ENCODE measurements around the gene ZNF746. TPM values are rescaled to one million over a fixed set of nuclear protein-coding genes. Genes with fewer than 3 reads are reported as not detected.
"Not testable (repeated sequence)": the region's sequence is repeated elsewhere in the genome, so short reads cannot be mapped to it uniquely, and the experiment has no call there.

ZNF746 gene
- total RNA-seq, 1 donor from 2014 or later = 20.6 TPM

DNA sequence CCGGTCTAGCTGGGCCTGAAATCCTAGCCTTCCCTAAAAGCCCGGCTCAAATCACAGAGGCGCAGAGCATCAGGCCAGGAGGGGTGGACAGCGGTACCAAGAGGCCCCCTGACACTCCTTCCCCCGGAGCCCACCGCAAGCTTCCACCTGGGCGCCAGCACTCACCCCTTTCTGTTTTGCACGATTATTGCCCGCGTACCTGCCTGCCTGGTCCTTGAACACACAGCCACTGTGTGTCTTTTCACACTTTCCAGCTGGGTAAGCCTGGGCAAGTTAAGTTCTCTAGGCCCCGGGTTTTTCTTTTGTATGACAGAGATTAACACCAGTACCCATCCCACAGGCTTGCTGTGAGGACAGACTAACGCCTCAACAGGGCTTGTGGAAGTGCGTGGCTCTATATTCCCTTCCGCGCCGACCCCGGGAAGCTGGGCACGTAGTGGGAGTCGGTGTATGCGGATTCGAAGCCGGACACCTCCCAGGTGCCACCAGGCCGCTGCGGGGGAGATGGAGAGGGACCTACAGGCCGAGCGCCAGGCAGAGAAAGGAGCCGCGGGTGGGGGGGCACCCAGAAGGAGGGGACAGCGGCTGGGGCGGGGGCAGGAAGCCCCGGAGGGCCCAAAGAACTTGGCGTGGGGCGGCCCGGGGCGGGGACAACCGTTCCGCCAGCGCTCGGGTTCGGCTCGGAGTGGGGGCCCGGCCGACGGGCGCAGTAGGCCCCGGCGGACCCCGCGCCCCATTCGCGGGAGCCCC, 792 bp downstream of the ZNF746 start:
- intact Hi-C loops (cut with DNase I) = no loop called here
- Histone ChIP-seq H3K27ac (peak overlapping the region; percentile 83), H3K36me3 (peaks cover 24% of the 10 kb centered on the region), H3K4me3 (peak overlapping the region; percentile 65), H3K4me1 (peaks cover 26% of the 10 kb centered on the region), H3K27me3 (ENCODE audit: low read depth) (no peaks in the 10 kb centered on the region), H3K9me3 (no peaks in the 10 kb centered on the region)
- TF ChIP-seq, protein P1, sequence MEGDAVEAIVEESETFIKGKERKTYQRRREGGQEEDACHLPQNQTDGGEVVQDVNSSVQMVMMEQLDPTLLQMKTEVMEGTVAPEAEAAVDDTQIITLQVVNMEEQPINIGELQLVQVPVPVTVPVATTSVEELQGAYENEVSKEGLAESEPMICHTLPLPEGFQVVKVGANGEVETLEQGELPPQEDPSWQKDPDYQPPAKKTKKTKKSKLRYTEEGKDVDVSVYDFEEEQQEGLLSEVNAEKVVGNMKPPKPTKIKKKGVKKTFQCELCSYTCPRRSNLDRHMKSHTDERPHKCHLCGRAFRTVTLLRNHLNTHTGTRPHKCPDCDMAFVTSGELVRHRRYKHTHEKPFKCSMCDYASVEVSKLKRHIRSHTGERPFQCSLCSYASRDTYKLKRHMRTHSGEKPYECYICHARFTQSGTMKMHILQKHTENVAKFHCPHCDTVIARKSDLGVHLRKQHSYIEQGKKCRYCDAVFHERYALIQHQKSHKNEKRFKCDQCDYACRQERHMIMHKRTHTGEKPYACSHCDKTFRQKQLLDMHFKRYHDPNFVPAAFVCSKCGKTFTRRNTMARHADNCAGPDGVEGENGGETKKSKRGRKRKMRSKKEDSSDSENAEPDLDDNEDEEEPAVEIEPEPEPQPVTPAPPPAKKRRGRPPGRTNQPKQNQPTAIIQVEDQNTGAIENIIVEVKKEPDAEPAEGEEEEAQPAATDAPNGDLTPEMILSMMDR (IDR thresholded peaks at IDR 0.05) = no peak
- peak; percentile 76 for DNase-seq
- peak; percentile 57 to 63 for ATAC-seq

DNA sequence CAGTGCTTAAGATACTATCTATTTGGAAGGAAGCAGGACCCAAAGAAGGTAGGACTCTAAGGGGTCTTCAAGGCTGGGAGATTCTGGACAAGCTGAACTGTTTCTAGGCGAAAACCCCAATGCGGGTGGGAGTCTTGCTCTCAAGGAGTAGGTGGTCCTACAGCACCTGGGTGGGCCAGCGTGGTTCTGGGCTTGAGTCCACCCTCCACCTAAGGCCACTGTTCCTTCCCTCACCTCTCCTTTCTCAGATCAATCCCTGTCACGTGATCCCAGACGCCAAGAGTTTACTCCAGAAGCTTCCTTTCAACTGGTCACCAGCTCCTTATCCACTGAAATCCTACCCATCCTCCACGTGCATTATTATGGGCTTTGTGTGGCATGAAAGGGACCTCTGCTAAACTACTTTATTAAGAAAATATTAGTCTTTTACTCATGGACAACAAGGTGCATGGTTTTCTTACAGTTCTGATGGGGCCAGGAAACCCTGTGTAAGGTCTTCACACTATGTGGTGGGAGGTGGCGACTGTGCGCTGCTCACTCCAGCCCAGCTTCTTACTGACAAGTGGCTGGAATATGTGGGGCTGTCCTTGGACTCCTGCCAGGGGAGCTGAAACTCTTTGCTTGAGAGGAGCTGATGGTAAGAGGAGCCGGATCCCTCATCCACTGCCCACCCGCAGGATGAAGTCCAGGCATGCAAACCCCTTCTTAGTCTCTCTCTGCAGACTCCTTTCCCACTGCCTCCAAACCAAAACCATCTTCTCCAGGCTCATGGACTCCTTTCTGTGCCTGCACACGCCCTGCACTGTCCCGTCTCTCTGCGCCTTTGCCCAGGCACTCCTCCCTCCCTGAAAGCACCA, 1.6 kb downstream of the ZNF746 start:
- ATAC-seq (peak; percentile 4 to 18), DNase-seq (peak; percentile 71)
- intact Hi-C loops (cut with DNase I) = no loop called here
- Histone ChIP-seq H3K4me1 (peaks cover 26% of the 10 kb centered on the region), H3K27me3 (ENCODE audit: low read depth) (no peaks in the 10 kb centered on the region), H3K36me3 (peaks cover 32% of the 10 kb centered on the region), H3K9me3 (no peaks in the 10 kb centered on the region), H3K27ac (peak overlapping the region; percentile 83), H3K4me3 (peak overlapping the region; percentile 65)
- TF ChIP-seq, protein P1 (IDR thresholded peaks at IDR 0.05) = no peak

DNA sequence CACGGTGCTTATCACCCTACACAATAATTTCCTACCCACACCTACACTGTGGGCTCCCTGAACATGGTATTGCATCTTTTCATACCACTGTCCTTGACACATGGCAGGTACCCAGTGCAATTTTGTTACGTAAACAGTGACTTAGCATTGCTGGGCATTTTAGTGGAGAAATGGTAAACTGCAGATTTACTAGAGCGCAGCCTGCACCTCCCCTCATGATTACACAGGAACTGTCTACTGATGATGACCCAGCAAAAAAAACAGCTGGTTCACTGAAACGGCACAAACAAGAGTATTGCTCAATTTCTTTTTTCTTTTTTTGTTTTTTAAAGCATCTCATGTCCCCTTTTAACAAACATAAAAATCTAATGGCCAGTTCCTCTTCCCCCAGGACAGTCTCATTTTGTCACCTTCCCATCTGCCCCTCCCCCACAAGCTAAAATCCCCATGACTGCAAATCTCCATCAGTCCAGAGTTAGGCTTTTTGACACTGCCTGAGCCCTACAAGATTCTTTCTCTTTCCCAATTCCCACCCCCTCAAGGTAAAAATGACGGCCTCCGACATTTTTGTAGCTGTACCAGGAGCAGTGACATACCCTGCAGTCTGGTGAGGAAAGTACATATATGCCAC, 2.8 kb downstream of the ZNF746 start:
- no peak for DNase-seq
- peaks cover 44% of the 10 kb centered on the region for H3K36me3 ChIP-seq
- no peak overlapping the region for H3K27ac ChIP-seq
- no peaks in the 10 kb centered on the region for H3K27me3 ChIP-seq (ENCODE audit: low read depth)
- H3K4me1 ChIP-seq = peaks cover 26% of the 10 kb centered on the region
- ATAC-seq = no peak
- intact Hi-C loops (cut with DNase I) = no loop called here
- no peak overlapping the region for H3K4me3 ChIP-seq
- no peaks in the 10 kb centered on the region for H3K9me3 ChIP-seq
- TF ChIP-seq, protein P1 (IDR thresholded peaks at IDR 0.05) = no peak

DNA sequence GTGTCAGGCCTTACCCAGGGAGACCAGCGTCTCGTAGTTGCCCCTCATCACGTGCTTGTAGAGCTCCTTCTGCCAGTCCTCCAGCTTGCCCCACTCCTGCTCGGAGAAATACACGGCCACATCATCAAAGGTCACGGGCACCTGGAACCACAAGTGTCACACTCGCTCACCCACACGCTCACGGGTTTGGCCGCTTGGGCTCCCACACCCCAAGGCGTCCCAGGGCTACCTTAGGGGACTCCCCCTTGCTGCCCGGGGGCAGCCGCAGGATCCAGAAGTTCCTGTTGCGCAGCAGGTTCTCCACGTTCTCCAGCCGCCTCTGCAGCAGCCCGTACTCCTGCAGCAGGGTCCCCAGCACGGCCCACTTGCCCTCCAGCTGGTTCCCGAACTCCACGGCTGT, 3.6 kb downstream of the ZNF746 start:
- ATAC-seq; H3K27ac ChIP-seq; H3K4me3 ChIP-seq; intact Hi-C loops (cut with DNase I); H3K9me3 ChIP-seq; DNase-seq; H3K27me3 ChIP-seq (ENCODE audit: low read depth): not testable (repeated sequence)
- H3K4me1 ChIP-seq = peaks cover 26% of the 10 kb centered on the region
- peaks cover 51% of the 10 kb centered on the region for H3K36me3 ChIP-seq

DNA sequence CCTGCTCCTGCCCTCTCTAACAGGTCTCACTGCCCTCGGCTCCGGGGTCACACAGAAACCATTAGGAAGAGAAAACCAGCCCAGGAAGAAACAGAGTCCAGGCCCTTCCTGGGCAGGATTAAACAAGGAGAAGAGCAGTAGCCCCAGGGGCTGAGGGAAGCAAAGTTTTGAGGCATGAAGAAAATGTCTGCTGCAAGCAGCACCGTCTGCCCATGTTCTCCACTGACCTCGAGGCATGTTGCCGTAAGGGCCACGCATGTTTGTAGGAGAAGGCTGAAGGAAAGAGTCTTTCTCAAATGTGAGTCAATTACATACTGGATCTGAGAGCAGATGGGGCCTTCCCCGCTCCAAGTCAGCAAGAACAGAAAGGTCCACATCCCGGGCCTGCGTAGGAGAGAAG, 4.2 kb downstream of the ZNF746 start:
- no peak for ATAC-seq
- Histone ChIP-seq H3K27me3 (ENCODE audit: low read depth) (no peaks in the 10 kb centered on the region), H3K27ac (no peak overlapping the region), H3K4me1 (peaks cover 26% of the 10 kb centered on the region), H3K9me3 (no peaks in the 10 kb centered on the region), H3K4me3 (no peak overlapping the region), H3K36me3 (peaks cover 56% of the 10 kb centered on the region)
- TF ChIP-seq, protein P1 (IDR thresholded peaks at IDR 0.05) = no peak
- intact Hi-C loops (cut with DNase I) = no loop called here
- no peak for DNase-seq
